IPS-20b (cell line): ENCODE results near the gene KLK14.

Experiments
- H3K27ac ChIP-seq: one replicate; pipeline ENCODE4 v1.5.1; 2013; ENCODE audit warnings: low read length
- H3K27me3 ChIP-seq: 2 replicates; pipeline ENCODE4 v1.6.1; 2013; ENCODE audit warnings: mild to moderate bottlenecking, low read length, inconsistent platforms; ENCODE audit not compliant: insufficient read depth
- H3K36me3 ChIP-seq: 2 replicates; pipeline ENCODE4 v1.6.1; 2013; ENCODE audit warnings: low read depth, mild to moderate bottlenecking, inconsistent platforms, low read length, moderate library complexity; ENCODE audit not compliant: insufficient read depth
- H3K4me1 ChIP-seq: 2 replicates; pipeline ENCODE4 v1.6.1; 2013; ENCODE audit warnings: mild to moderate bottlenecking, control low read depth, inconsistent platforms, low read length, moderate library complexity; ENCODE audit not compliant: insufficient read depth
- H3K4me3 ChIP-seq: 2 replicates; pipeline ENCODE4 v1.5.1; 2013; ENCODE audit warnings: mild to moderate bottlenecking, low read length, inconsistent platforms
- H3K9ac ChIP-seq: 2 replicates; pipeline ENCODE4 v1.6.1; 2013; ENCODE audit warnings: low read depth, mild to moderate bottlenecking, inconsistent platforms, low read length, moderate library complexity
- H3K9me3 ChIP-seq: 2 replicates; pipeline ENCODE4 v1.6.1; 2013; ENCODE audit warnings: mild to moderate bottlenecking, low read depth, low read length, inconsistent platforms; ENCODE audit not compliant: insufficient read depth

KLK14 gene

GRCh38 chr19:51107406-51108065 is 24.8 kb upstream of the KLK14 start:
- H3K9me3 ChIP-seq: no peaks in the 10 kb centered on the region
- H3K36me3 ChIP-seq: peaks cover 14% of the 10 kb centered on the region; the same call in 1 of the 2 replicates
- no peak overlapping the region for H3K27ac ChIP-seq
- H3K4me1 ChIP-seq: no peaks in the 10 kb centered on the region; the same call in 1 of the 2 replicates
- peak overlapping the region; percentile 72; the same call in 1 of the 2 replicates for H3K9ac ChIP-seq
- H3K27me3 ChIP-seq: peaks cover 26% of the 10 kb centered on the region
- peak overlapping the region; percentile 92 for H3K4me3 ChIP-seq

GRCh38 chr19:51103926-51104341 is 21.2 kb upstream of the KLK14 start:
- Histone ChIP-seq H3K27me3 (no peaks in the 10 kb centered on the region), H3K4me1 (no peaks in the 10 kb centered on the region; the same call in 1 of the 2 replicates), H3K4me3 (no peak overlapping the region), H3K9me3 (no peaks in the 10 kb centered on the region), H3K36me3 (peaks cover 14% of the 10 kb centered on the region; the same call in 1 of the 2 replicates), H3K9ac (no peak overlapping the region), H3K27ac (no peak overlapping the region)

- no peak overlapping the region for H3K9ac ChIP-seq
- no peaks in the 10 kb centered on the region; the same call in 1 of the 2 replicates for H3K4me1 ChIP-seq
- peaks cover 14% of the 10 kb centered on the region; the same call in 1 of the 2 replicates for H3K36me3 ChIP-seq
- no peak overlapping the region for H3K4me3 ChIP-seq
- no peaks in the 10 kb centered on the region for H3K27me3 ChIP-seq
- H3K27ac ChIP-seq: no peak overlapping the region
- no peaks in the 10 kb centered on the region for H3K9me3 ChIP-seq
These were observed 20.3 kb upstream of the KLK14 start for GRCh38 chr19:51102991-51103390.

- Histone ChIP-seq H3K4me1 (no peaks in the 10 kb centered on the region), H3K9me3 (no peaks in the 10 kb centered on the region), H3K9ac (no peak overlapping the region), H3K27me3 (no peaks in the 10 kb centered on the region), H3K27ac (no peak overlapping the region), H3K4me3 (no peak overlapping the region), H3K36me3 (peaks cover 14% of the 10 kb centered on the region; the same call in 1 of the 2 replicates)
These were observed 18.6 kb upstream of the KLK14 start for GRCh38 chr19:51101171-51101865.

GRCh38 chr19:51100601-51101000 is 17.9 kb upstream of the KLK14 start:
- H3K4me1 ChIP-seq: no peaks in the 10 kb centered on the region
- H3K4me3 ChIP-seq: no peak overlapping the region
- H3K9me3 ChIP-seq: no peaks in the 10 kb centered on the region
- H3K27me3 ChIP-seq: no peaks in the 10 kb centered on the region
- no peak overlapping the region for H3K27ac ChIP-seq
- no peak overlapping the region for H3K9ac ChIP-seq
- peaks cover 11% of the 10 kb centered on the region; the same call in 1 of the 2 replicates for H3K36me3 ChIP-seq

GRCh38 chr19:51099047-51099382 is 16.3 kb upstream of the KLK14 start:
- Histone ChIP-seq H3K9ac (no peak overlapping the region), H3K27ac (no peak overlapping the region), H3K4me3 (no peak overlapping the region), H3K9me3 (no peaks in the 10 kb centered on the region), H3K27me3 (no peaks in the 10 kb centered on the region), H3K4me1 (peaks cover 4% of the 10 kb centered on the region; the same call in 1 of the 2 replicates), H3K36me3 (peaks cover 9% of the 10 kb centered on the region; the same call in 1 of the 2 replicates)

GRCh38 chr19:51098365-51099046 is 15.8 kb upstream of the KLK14 start:
- Histone ChIP-seq H3K4me3 (no peak overlapping the region), H3K36me3 (peaks cover 5% of the 10 kb centered on the region; the same call in 1 of the 2 replicates), H3K27me3 (no peaks in the 10 kb centered on the region), H3K9me3 (no peaks in the 10 kb centered on the region), H3K4me1 (peaks cover 4% of the 10 kb centered on the region; the same call in 1 of the 2 replicates), H3K27ac (no peak overlapping the region), H3K9ac (no peak overlapping the region)

GRCh38 chr19:51097796-51098195 is 15.1 kb upstream of the KLK14 start:
- Histone ChIP-seq H3K27ac (no peak overlapping the region), H3K36me3 (peaks cover 1% of the 10 kb centered on the region; the same call in 1 of the 2 replicates), H3K4me3 (no peak overlapping the region), H3K9ac (no peak overlapping the region), H3K27me3 (no peaks in the 10 kb centered on the region), H3K9me3 (no peaks in the 10 kb centered on the region), H3K4me1 (peaks cover 4% of the 10 kb centered on the region; the same call in 1 of the 2 replicates)

GRCh38 chr19:51097166-51097738 is 14.6 kb upstream of the KLK14 start:
- Histone ChIP-seq H3K9me3 (no peaks in the 10 kb centered on the region), H3K27me3 (no peaks in the 10 kb centered on the region), H3K4me3 (no peak overlapping the region), H3K4me1 (peaks cover 4% of the 10 kb centered on the region; the same call in 1 of the 2 replicates), H3K9ac (no peak overlapping the region), H3K27ac (no peak overlapping the region), H3K36me3 (no peaks in the 10 kb centered on the region; the same call in 1 of the 2 replicates)

- Histone ChIP-seq H3K27me3 (no peaks in the 10 kb centered on the region), H3K9me3 (no peaks in the 10 kb centered on the region), H3K36me3 (no peaks in the 10 kb centered on the region; the same call in 1 of the 2 replicates), H3K27ac (no peak overlapping the region), H3K4me1 (peaks cover 4% of the 10 kb centered on the region; the same call in 1 of the 2 replicates), H3K9ac (no peak overlapping the region), H3K4me3 (no peak overlapping the region)
These were observed 13.9 kb upstream of the KLK14 start for GRCh38 chr19:51096473-51097165.
